GM19455 (cell line): ENCODE measurements around the gene FANCL.
"Not testable (repeated sequence)": the region's sequence is repeated elsewhere in the genome, so short reads cannot be mapped to it uniquely, and the experiment has no call there.

Source experiments
- ATAC-seq: cut with Tn5 transposase; IDR thresholded peaks from one replicate; pipeline ENCODE4 v1.9.1; 2021; ENCODE audit not compliant: unreplicated experiment

The FANCL gene

GRCh38 chr2:58146707-58147106 lies 94.4 kb downstream of the FANCL start:
- no peak for ATAC-seq

GRCh38 chr2:58145769-58146168 lies 95.4 kb downstream of the FANCL start:
- not testable (repeated sequence) for ATAC-seq

GRCh38 chr2:58140508-58141072 lies 100.5 kb downstream of the FANCL start:
- ATAC-seq = no peak

GRCh38 chr2:58138396-58139030 lies 102.6 kb downstream of the FANCL start:
- ATAC-seq = no peak

GRCh38 chr2:58137856-58138255 lies 103.3 kb downstream of the FANCL start:
- no peak for ATAC-seq

GRCh38 chr2:58137221-58137620 lies 103.9 kb downstream of the FANCL start:
- no peak for ATAC-seq

GRCh38 chr2:58135861-58136260 lies 105.3 kb downstream of the FANCL start:
- ATAC-seq = no peak

- ATAC-seq = no peak
These were observed 107.7 kb downstream of the FANCL start for GRCh38 chr2:58133395-58133794.

- no peak for ATAC-seq
These were observed 109.7 kb downstream of the FANCL start for GRCh38 chr2:58131191-58132011.

GRCh38 chr2:58130238-58130637 lies 110.9 kb downstream of the FANCL start:
- ATAC-seq = no peak

GRCh38 chr2:58127111-58127510 lies 114.0 kb downstream of the FANCL start:
- no peak for ATAC-seq

GRCh38 chr2:58122540-58122939 lies 118.6 kb downstream of the FANCL start:
- ATAC-seq = no peak

- no peak for ATAC-seq
These were observed 119.1 kb downstream of the FANCL start for GRCh38 chr2:58122040-58122439.

- ATAC-seq = no peak
These were observed 120.4 kb downstream of the FANCL start for GRCh38 chr2:58120626-58121229.

- not testable (repeated sequence) for ATAC-seq
These were observed 127.6 kb downstream of the FANCL start for GRCh38 chr2:58113563-58113962.

GRCh38 chr2:58110765-58111164 lies 130.4 kb downstream of the FANCL start:
- no peak for ATAC-seq

- ATAC-seq = no peak
These were observed 131.6 kb downstream of the FANCL start for GRCh38 chr2:58109481-58109880.
